HepG2 (cell line): ENCODE measurements around the gene SLC6A12. TPM values are rescaled to one million over a fixed set of nuclear protein-coding genes. Genes with fewer than 3 reads are reported as not detected.

Source experiments
- ATAC-seq: fragments of 200-7000 bp; cut with Tn5 transposase; 3 replicates; pipeline ENCODE4 v1.9.1; 2020; ENCODE audit warnings: mild to moderate bottlenecking, moderate library complexity
- BruUV-seq: library from RNA; stranded (reverse); fragments of 400-500 nt; replicated peaks from 2 replicates; lab custom pipeline; 2021; lab: Mats Ljungman, UMichigan
- CTCF ChIA-PET: fragments of 300-600 bp; formaldehyde crosslinking; extraction: SDS; loops from one replicate; lab custom pipeline; 2021; ENCODE audit warnings: low total read pairs, inconsistent platforms, low intra/inter-chr PET ratio; lab: Yijun Ruan, JAX
- POLR2A ChIA-PET: fragments of 350-600 bp; sonication (Branson Sonifier 250); formaldehyde crosslinking; loops from one replicate; lab custom pipeline; 2020; ENCODE audit warnings: antibody characterized with exemption, inconsistent platforms; lab: Yijun Ruan, JAX
- DNase-seq: peaks from one replicate; pipeline ENCODE4 v3.0.0-alpha.2; 2015; ENCODE audit warnings: low spot score
- FAIRE-seq: peaks from 3 replicates; lab custom pipeline; 2011; peaks lifted over from hg19 to GRCh38; lab: Jason Lieb, UNC
- H2AFZ ChIP-seq: one replicate; pipeline ENCODE4 v1.6.1; 2011; ENCODE audit warnings: low read length, inconsistent platforms
- H3K27ac ChIP-seq: fragments of 300-600 bp; 3 replicates; pipeline ENCODE4 v1.8.0; 2011; ENCODE audit warnings: mixed run types, mild to moderate bottlenecking, mixed read lengths, low read length, inconsistent platforms; ENCODE audit not compliant: insufficient read depth; ENCODE audit errors: extremely low read length
- H3K27me3 ChIP-seq, 2 experiments: fragments of 200-600 bp in 1 of 2; 2 replicates in 1 of 2; 3 replicates in 1 of 2; pipeline versions ENCODE4 v1.6.0 to v1.8.0; 2011; ENCODE audit warnings: low read length in 2 of 2, mild to moderate bottlenecking in 2 of 2, moderate library complexity in 2 of 2, inconsistent platforms in 1 of 2; ENCODE audit not compliant: insufficient read depth in 2 of 2, control insufficient read depth in 1 of 2
- H3K36me3 ChIP-seq, 2 experiments: fragments of 200-600 bp in 1 of 2; replicated peaks in 1 of 2; 2 replicates in 1 of 2; 3 replicates in 1 of 2; pipeline versions ENCODE4 v1.5.1 to v1.8.0; 2011; ENCODE audit warnings: low read length in 2 of 2, inconsistent platforms in 1 of 2; ENCODE audit not compliant: insufficient read depth in 2 of 2, control insufficient read depth in 1 of 2
- H3K4me1 ChIP-seq: 2 replicates; pipeline ENCODE4 v1.5.1; 2012; ENCODE audit warnings: low read length, inconsistent platforms; ENCODE audit not compliant: insufficient read depth
- H3K4me2 ChIP-seq: 2 replicates; pipeline ENCODE4 v1.6.0; 2011; ENCODE audit warnings: low read depth, low read length, inconsistent platforms
- H3K4me3 ChIP-seq, 3 experiments: fragments of 200-600 bp in 1 of 3; sonication (generic), shearing (Covaris generic) in 1 of 3; replicated peaks in 1 of 3; 2 replicates each; pipeline ENCODE4 v1.5.1; 2011 to 2016; ENCODE audit warnings: low read length in 3 of 3, inconsistent platforms in 2 of 3, low read depth in 2 of 3, mild to moderate bottlenecking in 2 of 3, control low read depth in 1 of 3, mixed read lengths in 1 of 3; ENCODE audit not compliant: insufficient read depth in 1 of 3
- H3K79me2 ChIP-seq: one replicate; pipeline ENCODE4 v1.6.1; 2011; ENCODE audit warnings: low read length, inconsistent platforms; ENCODE audit not compliant: insufficient read depth
- H3K9ac ChIP-seq: 2 replicates; pipeline ENCODE4 v1.6.0; 2011; ENCODE audit warnings: mild to moderate bottlenecking, low read depth, low read length, inconsistent platforms; ENCODE audit not compliant: insufficient read depth
- H3K9me3 ChIP-seq: 2 replicates; pipeline ENCODE4 v1.5.1; 2012; ENCODE audit warnings: mild to moderate bottlenecking, low read length
- H4K20me1 ChIP-seq: 2 replicates; pipeline ENCODE4 v1.6.0; 2011; ENCODE audit warnings: inconsistent platforms, mild to moderate bottlenecking, low read length, moderate library complexity; ENCODE audit not compliant: insufficient read depth
- ATF7-NPFF ChIP-seq: sonication (generic); formaldehyde crosslinking; IDR thresholded peaks from 2 replicates; pipeline ENCODE4 v1.8.1; 2023; ENCODE audit warnings: mild to moderate bottlenecking, low read depth, missing genetic modification reagents, moderate library complexity
- CENPX ChIP-seq: sonication (generic); formaldehyde crosslinking; IDR thresholded peaks from 2 replicates; pipeline ENCODE4 v1.9.0; 2021; ENCODE audit warnings: mild to moderate bottlenecking, missing genetic modification reagents, moderate library complexity
- CREM ChIP-seq, 2 experiments: sonication (generic) in 1 of 2; formaldehyde crosslinking in 1 of 2; IDR thresholded peaks; 2 replicates each; pipeline versions ENCODE4 v1.4.0 to v1.6.1; 2016 to 2020; ENCODE audit warnings: antibody characterized with exemption in 1 of 2, mild to moderate bottlenecking in 1 of 2, missing genetic modification reagents in 1 of 2
- HDAC6 ChIP-seq: fragments of 200-600 bp; sonication (generic); IDR thresholded peaks from 2 replicates; pipeline ENCODE4 v1.7.0; 2017; ENCODE audit warnings: mild to moderate bottlenecking, antibody characterized with exemption, low read length, low read depth
- HOXA5 ChIP-seq: sonication (generic); formaldehyde crosslinking; IDR thresholded peaks from 2 replicates; pipeline ENCODE4 v1.4.0; 2020; ENCODE audit warnings: missing genetic modification reagents
- KLF15 ChIP-seq: sonication (generic); formaldehyde crosslinking; IDR thresholded peaks from 2 replicates; pipeline ENCODE4 v1.8.1; 2023; ENCODE audit warnings: borderline replicate concordance, mild to moderate bottlenecking, inconsistent platforms, missing genetic modification reagents, mixed read lengths
- MIER2 ChIP-seq: IDR thresholded peaks from 2 replicates; pipeline ENCODE4 v1.6.1; 2016; ENCODE audit warnings: missing biosample characterization, missing genetic modification reagents
- U2AF1 ChIP-seq: fragments of 200-400 bp; formaldehyde crosslinking; optimal IDR thresholded peaks from 2 replicates; pipeline ENCODE3; 2017; ENCODE audit warnings: mild to moderate bottlenecking, low read depth, low read length
- YEATS2 ChIP-seq: sonication (generic); formaldehyde crosslinking; IDR thresholded peaks from 2 replicates; pipeline ENCODE4 v1.4.0; 2020; ENCODE audit warnings: missing genetic modification reagents, borderline replicate concordance
- ZNF354B ChIP-seq: sonication (generic); formaldehyde crosslinking; IDR thresholded peaks from 2 replicates; pipeline ENCODE4 v1.8.0; 2022; ENCODE audit warnings: mild to moderate bottlenecking, missing genetic modification reagents
- ZNF567 ChIP-seq: sonication (generic); formaldehyde crosslinking; IDR thresholded peaks from 2 replicates; pipeline ENCODE4 v1.8.1; 2023; ENCODE audit warnings: mild to moderate bottlenecking, missing genetic modification reagents, borderline replicate concordance
- ZNF672 ChIP-seq: sonication (generic); formaldehyde crosslinking; IDR thresholded peaks from 2 replicates; pipeline ENCODE4 v1.8.1; 2022; ENCODE audit warnings: missing genetic modification reagents
- WGBS: methylation state at CpG from one replicate; pipeline ENCODE4 v1.1.6; 2017; ENCODE audit warnings: low lambda C conversion rate; 5-methylcytosine and 5-hydroxymethylcytosine counted together
- in situ Hi-C: cut with HindIII; loops from 2 replicates; pipeline ENCODE4 v1.10.0; 2017; ENCODE audit warnings: low pct_unique_long_range_greater_than_20kb; ENCODE audit not compliant: extremely low pct_ligation_motif_present
- intact Hi-C: fragments of 100-400 bp; cut with micrococcal nuclease; formaldehyde crosslinking; loops from one replicate; pipeline ENCODE4 v1.10.0; 2022; ENCODE audit not compliant: unreplicated experiment
- polyA plus RNA-seq, 8 experiments: library from polyadenylated mRNA; depleted of rRNA in 3 of 8; stranded (reverse) in 7 of 8; unstranded in 1 of 8; fragments of >200 nt; fragmentation: Illumina TruSeq in 4 of 8; extraction: Trizol in 4 of 8; gene quantifications; 2 replicates each; pipeline versions ENCODE4 v1.2.1 to v1.2.3, GENCODE V29; 2011 to 2016; ENCODE audit warnings: low read depth in 4 of 8, missing spikeins in 1 of 8, mixed read lengths in 1 of 8; ENCODE audit not compliant: insufficient read depth in 1 of 8
- total RNA-seq, 5 experiments: library from RNA; depleted of rRNA; stranded (reverse); fragments of >200 nt; fragmentation: Illumina TruSeq; extraction: Trizol; gene quantifications; 2 replicates each; pipeline ENCODE4 v1.2.3, GENCODE V29; 2016; ENCODE audit warnings: low read depth in 1 of 5
- TF ChIP-seq, protein P1 (sequence below): sonication (generic); formaldehyde crosslinking; conservative IDR thresholded peaks from 2 replicates; pipeline ENCODE4 v1.5.0; 2020; ENCODE audit warnings: missing genetic modification reagents
- TF ChIP-seq, protein P2 (sequence below): sonication (generic); formaldehyde crosslinking; IDR thresholded peaks from 2 replicates; pipeline ENCODE4 v1.9.0; 2022; ENCODE audit warnings: low read depth, missing genetic modification reagents
- TF ChIP-seq, protein P3 (sequence below): sonication (generic); formaldehyde crosslinking; IDR thresholded peaks from 2 replicates; pipeline ENCODE4 v1.5.0; 2020; ENCODE audit warnings: missing genetic modification reagents

SLC6A12 gene
- total and polyA plus RNA-seq, 2 of the 13 experiments (the other 11 are each of a cell fraction or from before 2014, with no cell fraction given) = 3.7 to 18.8 TPM

DNA sequence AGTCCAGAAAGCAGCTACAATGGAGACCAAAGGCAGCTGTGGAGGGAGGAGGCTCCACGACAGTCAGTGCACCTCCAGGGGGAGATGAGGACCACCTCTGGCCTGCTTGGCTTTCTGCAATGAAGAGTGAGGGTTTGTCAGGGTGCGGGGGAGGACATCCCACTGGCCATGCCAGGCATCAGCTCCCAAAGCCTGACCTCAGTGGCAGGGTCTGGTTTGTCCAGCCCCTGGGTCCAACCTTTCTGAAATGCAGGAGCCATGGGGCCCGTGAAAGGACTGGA is 35.2 kb downstream of the SLC6A12 start:
- no peaks in the 10 kb centered on the region for H3K79me2 ChIP-seq
- peaks cover 9 to 42% of the 10 kb centered on the region in 2 experiments; a peak in 4 of 5 replicates for H3K27me3 ChIP-seq
- H3K36me3 ChIP-seq = no peaks in the 10 kb centered on the region
- in situ Hi-C loops (no loop called here), intact Hi-C loops (loop anchor here (5.0 kb wide), 1 partner anchor 34 kb away; the partner anchor contains the start of gene SLC6A12)
- no peak overlapping the region for H3K9ac ChIP-seq
- H3K4me2 ChIP-seq = no peak overlapping the region
- POLR2A ChIA-PET = no interaction called here
- no peaks in the 10 kb centered on the region for H3K9me3 ChIP-seq
- FAIRE-seq (no peak), DNase-seq (no peak), ATAC-seq (no peak)
- BruUV-seq = no TSS peak
- H3K27ac ChIP-seq = no peak overlapping the region
- 10% methylated on average over 2 of the region's 3 CpGs for WGBS
- peaks cover 51% of the 10 kb centered on the region for H3K4me1 ChIP-seq
- H4K20me1 ChIP-seq = no peaks in the 10 kb centered on the region
- H2AFZ ChIP-seq = no peak overlapping the region
- CTCF ChIA-PET = no interaction called here
- TF ChIP-seq YEATS2 (no peak), CREM (IDR thresholded peaks at IDR 0.05) (no peak), CREM (CRISPR knock-in tag; IDR thresholded peaks at IDR 0.05) (no peak), KLF15 (no peak), U2AF1 (no peak), ZNF567 (CRISPR knock-in tag) (no peak), CENPX (CRISPR knock-in tag) (no peak), HDAC6 (no peak), ZNF672 (no peak), HOXA5 (CRISPR knock-in tag) (no peak), ATF7-NPFF (no peak), ZNF354B (CRISPR knock-in tag) (no peak), MIER2 (CRISPR knock-in tag) (no peak)
- TF ChIP-seq, protein P1, sequence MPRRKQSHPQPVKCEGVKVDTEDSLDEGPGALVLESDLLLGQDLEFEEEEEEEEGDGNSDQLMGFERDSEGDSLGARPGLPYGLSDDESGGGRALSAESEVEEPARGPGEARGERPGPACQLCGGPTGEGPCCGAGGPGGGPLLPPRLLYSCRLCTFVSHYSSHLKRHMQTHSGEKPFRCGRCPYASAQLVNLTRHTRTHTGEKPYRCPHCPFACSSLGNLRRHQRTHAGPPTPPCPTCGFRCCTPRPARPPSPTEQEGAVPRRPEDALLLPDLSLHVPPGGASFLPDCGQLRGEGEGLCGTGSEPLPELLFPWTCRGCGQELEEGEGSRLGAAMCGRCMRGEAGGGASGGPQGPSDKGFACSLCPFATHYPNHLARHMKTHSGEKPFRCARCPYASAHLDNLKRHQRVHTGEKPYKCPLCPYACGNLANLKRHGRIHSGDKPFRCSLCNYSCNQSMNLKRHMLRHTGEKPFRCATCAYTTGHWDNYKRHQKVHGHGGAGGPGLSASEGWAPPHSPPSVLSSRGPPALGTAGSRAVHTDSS (CRISPR knock-in tag) = no peak
- TF ChIP-seq, protein P2, sequence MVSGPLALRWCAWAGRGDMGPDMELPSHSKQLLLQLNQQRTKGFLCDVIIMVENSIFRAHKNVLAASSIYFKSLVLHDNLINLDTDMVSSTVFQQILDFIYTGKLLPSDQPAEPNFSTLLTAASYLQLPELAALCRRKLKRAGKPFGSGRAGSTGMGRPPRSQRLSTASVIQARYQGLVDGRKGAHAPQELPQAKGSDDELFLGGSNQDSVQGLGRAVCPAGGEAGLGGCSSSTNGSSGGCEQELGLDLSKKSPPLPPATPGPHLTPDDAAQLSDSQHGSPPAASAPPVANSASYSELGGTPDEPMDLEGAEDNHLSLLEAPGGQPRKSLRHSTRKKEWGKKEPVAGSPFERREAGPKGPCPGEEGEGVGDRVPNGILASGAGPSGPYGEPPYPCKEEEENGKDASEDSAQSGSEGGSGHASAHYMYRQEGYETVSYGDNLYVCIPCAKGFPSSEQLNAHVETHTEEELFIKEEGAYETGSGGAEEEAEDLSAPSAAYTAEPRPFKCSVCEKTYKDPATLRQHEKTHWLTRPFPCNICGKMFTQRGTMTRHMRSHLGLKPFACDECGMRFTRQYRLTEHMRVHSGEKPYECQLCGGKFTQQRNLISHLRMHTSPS (CRISPR knock-in tag) = no peak
- TF ChIP-seq, protein P3, sequence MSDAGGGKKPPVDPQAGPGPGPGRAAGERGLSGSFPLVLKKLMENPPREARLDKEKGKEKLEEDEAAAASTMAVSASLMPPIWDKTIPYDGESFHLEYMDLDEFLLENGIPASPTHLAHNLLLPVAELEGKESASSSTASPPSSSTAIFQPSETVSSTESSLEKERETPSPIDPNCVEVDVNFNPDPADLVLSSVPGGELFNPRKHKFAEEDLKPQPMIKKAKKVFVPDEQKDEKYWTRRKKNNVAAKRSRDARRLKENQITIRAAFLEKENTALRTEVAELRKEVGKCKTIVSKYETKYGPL = no peak
- no peak overlapping the region for H3K4me3 ChIP-seq
